Measurements from ENCODE around the gene TACSTD2.
"Not testable (repeated sequence)": the region's sequence is repeated elsewhere in the genome, so short reads cannot be mapped to it uniquely, and the experiment has no call there.

TACSTD2 gene

GRCh38 chr1:58543260-58543659 lies 33.8 kb downstream of the TACSTD2 start:
- TF ChIP-seq CTCF (IDR thresholded peaks at IDR 0.05; ENCODE audit: extremely low read depth, missing control alignments), result no peak

GRCh38 chr1:58539553-58539952 lies 37.5 kb downstream of the TACSTD2 start:
- no peak for DNase-seq (ENCODE audit: low spot score)
- no peak for TF ChIP-seq CTCF (IDR thresholded peaks at IDR 0.05; ENCODE audit: extremely low read depth, missing control alignments)

More at GRCh38 chr1:58543260-58543659, 33.8 kb downstream of the TACSTD2 start:
- no peak for DNase-seq (ENCODE audit: low spot score)

GRCh38 chr1:58538821-58539220 lies 38.2 kb downstream of the TACSTD2 start:
- DNase-seq (ENCODE audit: low spot score), result no peak
- no peak for TF ChIP-seq CTCF (IDR thresholded peaks at IDR 0.05; ENCODE audit: extremely low read depth, missing control alignments)

- not testable (repeated sequence) for DNase-seq (ENCODE audit: low spot score)
Measured at GRCh38 chr1:58531842-58532241, 45.2 kb downstream of the TACSTD2 start.

DNA sequence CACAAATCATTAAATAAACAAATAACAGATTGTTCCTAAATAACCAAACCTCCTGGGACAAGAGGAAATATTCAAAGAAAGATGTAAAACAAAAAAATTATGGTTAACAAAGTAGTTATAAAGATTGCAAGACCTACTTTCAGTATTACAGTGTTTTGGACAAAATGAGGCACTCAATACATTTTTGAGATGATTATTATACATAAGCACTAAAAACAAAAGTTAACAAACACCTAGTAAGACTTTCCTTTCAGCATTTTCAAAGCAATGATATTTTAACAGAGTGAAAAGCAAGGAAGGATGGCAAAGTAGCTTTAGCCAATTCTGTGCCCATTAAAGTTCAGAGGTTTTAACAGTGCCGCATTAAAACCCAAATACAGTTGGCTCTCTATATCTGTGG lies 47.8 kb downstream of the TACSTD2 start:
- TF ChIP-seq CTCF (IDR thresholded peaks at IDR 0.05; ENCODE audit: extremely low read depth, missing control alignments), result no peak

DNA sequence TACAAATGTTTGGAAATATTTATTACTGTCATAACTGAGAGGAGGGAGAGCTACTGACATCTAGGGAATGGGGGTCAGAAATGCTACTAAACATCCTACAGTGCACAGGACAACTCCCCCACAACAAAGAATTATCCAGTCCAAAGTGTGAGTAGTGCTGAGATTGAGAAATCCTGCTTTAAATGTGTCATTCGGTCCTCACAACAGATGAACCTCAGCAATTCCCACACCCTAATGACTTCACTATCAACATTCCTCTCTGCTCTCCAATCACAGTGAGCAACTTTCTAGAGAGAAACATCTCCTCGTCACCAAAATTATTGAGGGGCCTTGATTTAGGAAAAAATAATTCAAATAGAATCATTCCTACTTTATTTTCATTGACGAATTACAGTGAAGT lies 48.5 kb downstream of the TACSTD2 start:
- no peak for DNase-seq (ENCODE audit: low spot score)
- no peak for TF ChIP-seq CTCF (IDR thresholded peaks at IDR 0.05; ENCODE audit: extremely low read depth, missing control alignments)

More for the DNA sequence above, 47.8 kb downstream of the TACSTD2 start:
- DNase-seq (ENCODE audit: low spot score), result no peak
